ENCODE data around the gene PCMTD2.

The PCMTD2 gene

DNA sequence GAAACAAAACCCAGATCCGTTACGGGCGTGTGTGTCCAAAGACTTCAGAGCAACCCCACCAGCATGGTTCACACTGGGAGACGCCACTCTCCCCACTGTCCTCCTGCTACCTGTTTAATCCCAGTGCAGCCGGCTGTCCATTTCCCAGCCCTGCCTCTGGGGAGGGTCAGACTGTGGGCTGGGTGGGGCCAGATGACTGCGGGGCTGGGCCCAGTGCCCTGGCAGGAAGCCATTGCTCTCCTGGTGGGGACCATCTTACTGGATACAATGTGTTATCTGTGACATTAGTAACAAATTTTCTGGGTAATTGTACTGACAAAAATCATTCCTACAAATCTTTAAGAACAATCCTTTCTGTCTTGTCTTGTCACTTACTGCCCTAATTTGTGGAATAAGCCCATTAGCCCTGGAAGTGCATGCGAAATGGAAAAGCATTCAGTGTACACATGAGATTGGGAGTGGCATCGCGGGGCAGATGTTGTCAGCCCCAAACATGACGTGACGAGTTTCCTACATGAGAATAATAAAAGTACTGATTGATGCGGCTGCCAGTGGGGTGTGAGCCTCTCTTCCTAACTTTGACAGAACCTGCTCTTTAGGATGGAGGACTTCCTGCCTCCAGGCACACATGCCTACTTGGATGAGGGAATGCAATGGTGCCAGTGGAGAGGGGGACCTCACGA lies 37.9 kb upstream of the PCMTD2 start:
- no peak for TF ChIP-seq JUND (IDR thresholded peaks at IDR 0.05; ENCODE audit: low read depth)
- in situ Hi-C loops (cut with HindIII; ENCODE audit: low pct_unique_long_range_greater_than_20kb, low sequenced_read_pairs): no loop called here
- no peak for DNase-seq (ENCODE audit: low read depth in 1 of 2, low spot score in 1 of 2)

- in situ Hi-C loops (cut with HindIII; ENCODE audit: low pct_unique_long_range_greater_than_20kb, low sequenced_read_pairs): no loop called here
Measured at GRCh38 chr20:64219202-64219601, 36.3 kb upstream of the PCMTD2 start.

GRCh38 chr20:64219730-64220129 lies 35.8 kb upstream of the PCMTD2 start:
- no peak for DNase-seq (ENCODE audit: low read depth in 1 of 2, low spot score in 1 of 2)
- in situ Hi-C loops (cut with HindIII; ENCODE audit: low pct_unique_long_range_greater_than_20kb, low sequenced_read_pairs): no loop called here
- no peak for TF ChIP-seq JUND (IDR thresholded peaks at IDR 0.05; ENCODE audit: low read depth)

More at GRCh38 chr20:64219202-64219601, 36.3 kb upstream of the PCMTD2 start:
- TF ChIP-seq JUND (IDR thresholded peaks at IDR 0.05; ENCODE audit: low read depth): no peak
- DNase-seq (ENCODE audit: low read depth in 1 of 2, low spot score in 1 of 2): no peak

DNA sequence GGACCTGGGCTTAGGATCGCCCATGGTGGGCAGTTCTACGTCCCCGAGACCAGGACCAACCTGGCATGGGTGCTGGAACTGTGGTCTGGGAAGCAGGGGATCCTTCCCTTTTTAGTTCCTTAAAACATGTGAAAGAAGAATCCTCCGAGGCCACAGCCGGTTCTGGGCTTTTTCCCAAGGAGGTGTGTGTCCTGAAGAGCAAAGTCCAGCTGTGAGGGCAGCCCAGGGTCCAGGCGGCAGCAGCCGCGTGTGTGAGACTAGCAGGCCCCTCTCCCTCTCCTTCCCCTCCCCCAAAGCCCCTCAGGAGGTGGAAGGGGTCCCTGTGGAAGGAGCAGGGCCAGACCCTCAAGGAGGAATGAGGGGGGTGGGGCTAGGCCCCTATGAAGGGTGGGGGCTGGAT lies 35.1 kb upstream of the PCMTD2 start:
- in situ Hi-C loops (cut with HindIII; ENCODE audit: low pct_unique_long_range_greater_than_20kb, low sequenced_read_pairs): no loop called here
- no peak for DNase-seq (ENCODE audit: low read depth in 1 of 2, low spot score in 1 of 2)
- no peak for TF ChIP-seq JUND (IDR thresholded peaks at IDR 0.05; ENCODE audit: low read depth)

DNA sequence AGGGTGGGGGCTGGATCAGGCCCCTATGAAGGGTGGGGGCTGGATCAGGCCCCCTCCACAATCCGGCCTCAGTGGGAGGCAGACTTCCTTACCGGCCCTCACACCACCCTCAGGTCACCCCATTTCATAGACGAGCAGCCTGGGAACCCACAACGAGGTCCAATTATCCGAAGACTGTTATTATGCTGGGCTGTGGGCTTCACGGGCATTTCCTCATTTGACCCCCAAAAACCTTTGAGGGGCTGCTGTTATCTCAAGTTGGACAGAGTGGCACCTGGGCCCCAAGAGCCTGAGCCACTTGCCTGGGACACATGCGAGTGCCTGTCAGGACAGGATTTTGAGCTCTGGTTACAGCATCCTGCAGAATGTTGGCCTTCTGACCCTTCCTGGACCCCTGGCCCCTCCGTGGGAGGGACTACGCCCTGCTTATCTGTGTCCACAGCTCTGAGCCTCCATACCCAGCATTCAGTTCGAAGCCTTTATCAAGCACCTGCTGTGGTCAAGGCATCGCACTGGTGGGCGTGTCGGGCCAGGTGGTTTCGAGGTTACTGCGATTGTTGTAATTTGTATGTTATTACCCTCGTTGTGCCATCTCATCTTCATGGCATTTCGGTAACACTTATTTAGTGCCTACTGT lies 34.5 kb upstream of the PCMTD2 start:
- DNase-seq (ENCODE audit: low read depth in 1 of 2, low spot score in 1 of 2): no peak
- TF ChIP-seq JUND (IDR thresholded peaks at IDR 0.05; ENCODE audit: low read depth): no peak
- in situ Hi-C loops (cut with HindIII; ENCODE audit: low pct_unique_long_range_greater_than_20kb, low sequenced_read_pairs): no loop called here

DNA sequence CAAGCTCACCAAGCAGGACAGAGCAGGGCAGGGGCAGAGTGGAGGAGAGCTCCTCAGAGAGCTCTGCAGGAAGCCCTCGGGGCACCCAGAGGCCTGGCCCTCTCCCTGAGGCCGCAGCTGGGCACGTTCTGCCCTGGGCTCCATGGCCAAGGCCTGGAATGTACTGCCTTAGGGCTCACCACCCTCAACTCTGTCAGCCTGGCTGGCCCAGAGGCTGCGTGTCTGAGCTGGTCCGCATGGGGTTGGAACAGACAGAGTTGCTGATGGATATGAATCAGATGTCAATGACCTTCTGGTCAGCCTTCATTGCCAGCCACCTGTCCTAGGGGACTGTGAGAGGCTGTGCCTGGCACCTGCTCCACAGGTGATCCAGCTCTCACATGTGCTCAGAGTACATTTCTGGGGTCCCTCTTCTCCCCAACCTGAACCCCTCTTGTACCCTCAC lies 33.2 kb upstream of the PCMTD2 start:
- no peak for TF ChIP-seq JUND (IDR thresholded peaks at IDR 0.05; ENCODE audit: low read depth)
- DNase-seq (ENCODE audit: low read depth in 1 of 2, low spot score in 1 of 2): no peak
- in situ Hi-C loops (cut with HindIII; ENCODE audit: low pct_unique_long_range_greater_than_20kb, low sequenced_read_pairs): no loop called here

GRCh38 chr20:64222851-64223525 lies 32.6 kb upstream of the PCMTD2 start:
- TF ChIP-seq JUND (IDR thresholded peaks at IDR 0.05; ENCODE audit: low read depth): no peak
- DNase-seq (ENCODE audit: low read depth in 1 of 2, low spot score in 1 of 2): no peak
- in situ Hi-C loops (cut with HindIII; ENCODE audit: low pct_unique_long_range_greater_than_20kb, low sequenced_read_pairs): no loop called here

- no peak for DNase-seq (ENCODE audit: low read depth in 1 of 2, low spot score in 1 of 2)
- in situ Hi-C loops (cut with HindIII; ENCODE audit: low pct_unique_long_range_greater_than_20kb, low sequenced_read_pairs): no loop called here
- TF ChIP-seq JUND (IDR thresholded peaks at IDR 0.05; ENCODE audit: low read depth): no peak
Measured at GRCh38 chr20:64223526-64224067, 32.0 kb upstream of the PCMTD2 start.

DNA sequence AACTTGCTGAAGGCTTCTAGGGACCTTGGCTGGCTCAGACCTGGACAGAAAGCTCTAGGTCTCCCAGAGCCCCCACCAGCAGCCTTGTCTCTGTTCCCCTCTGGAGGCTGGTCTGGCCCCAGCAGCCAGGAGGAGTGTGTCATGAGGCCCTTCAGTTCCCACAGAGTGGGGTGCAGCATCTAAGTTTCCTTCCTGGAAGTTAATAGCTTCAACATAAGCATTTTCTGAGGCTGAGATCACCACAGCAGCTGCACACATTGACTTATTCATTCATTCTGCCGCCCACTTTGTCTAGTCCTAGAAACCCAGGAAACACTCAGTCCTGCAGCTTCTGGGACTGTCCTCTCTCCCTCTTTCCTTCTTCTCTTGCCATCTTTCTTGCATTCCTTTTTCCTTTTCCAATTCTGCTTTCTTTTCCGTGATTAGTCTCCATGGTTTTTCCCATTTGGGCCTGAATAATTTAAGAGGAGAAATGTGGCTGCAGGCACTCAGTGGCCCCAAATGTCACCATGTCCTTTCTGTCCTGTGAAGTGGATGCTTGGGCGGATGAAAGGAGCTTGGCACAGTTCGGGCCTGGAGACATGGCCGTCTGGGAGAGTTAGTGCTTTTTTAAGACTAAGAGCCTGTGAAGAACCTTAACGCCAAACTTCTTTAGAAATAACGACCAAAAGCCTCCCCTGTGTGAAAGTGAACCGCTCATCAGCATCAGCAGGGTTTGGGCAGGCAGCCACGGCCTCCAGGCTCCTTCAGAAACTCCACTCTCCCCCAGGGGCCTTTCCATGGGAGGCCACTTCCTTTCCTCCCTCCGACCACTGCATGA lies 31.0 kb upstream of the PCMTD2 start:
- in situ Hi-C loops (cut with HindIII; ENCODE audit: low pct_unique_long_range_greater_than_20kb, low sequenced_read_pairs): no loop called here
- TF ChIP-seq JUND (IDR thresholded peaks at IDR 0.05; ENCODE audit: low read depth): no peak
- DNase-seq (ENCODE audit: low read depth in 1 of 2, low spot score in 1 of 2): no peak

GRCh38 chr20:64225171-64225595 lies 30.4 kb upstream of the PCMTD2 start:
- DNase-seq (ENCODE audit: low read depth in 1 of 2, low spot score in 1 of 2): no peak
- TF ChIP-seq JUND (IDR thresholded peaks at IDR 0.05; ENCODE audit: low read depth): no peak
- in situ Hi-C loops (cut with HindIII; ENCODE audit: low pct_unique_long_range_greater_than_20kb, low sequenced_read_pairs): no loop called here

GRCh38 chr20:64225828-64226598 lies 29.5 kb upstream of the PCMTD2 start:
- no peak for TF ChIP-seq JUND (IDR thresholded peaks at IDR 0.05; ENCODE audit: low read depth)
- no peak for DNase-seq (ENCODE audit: low read depth in 1 of 2, low spot score in 1 of 2)
- in situ Hi-C loops (cut with HindIII; ENCODE audit: low pct_unique_long_range_greater_than_20kb, low sequenced_read_pairs): no loop called here
